GM04504 (cell line): ENCODE measurements around the gene LRRC27.

Experiments used
- DNase-seq: peaks from one replicate; pipeline ENCODE4 v3.0.0-alpha.2; 2012; ENCODE audit warnings: low read depth

Gene LRRC27

GRCh38 chr10:132402781-132403241 lies 70.8 kb downstream of the LRRC27 start:
- DNase-seq, result no peak

GRCh38 chr10:132403511-132404168 lies 71.6 kb downstream of the LRRC27 start:
- DNase-seq, result no peak

- DNase-seq, result no peak
Observed at GRCh38 chr10:132404169-132404880, 72.3 kb downstream of the LRRC27 start.

- DNase-seq, result no peak
Observed at GRCh38 chr10:132404911-132405462, 73.0 kb downstream of the LRRC27 start.

GRCh38 chr10:132405463-132405991 lies 73.5 kb downstream of the LRRC27 start:
- no peak for DNase-seq

GRCh38 chr10:132406181-132406580 lies 74.2 kb downstream of the LRRC27 start:
- no peak for DNase-seq

GRCh38 chr10:132406750-132407149 lies 74.8 kb downstream of the LRRC27 start:
- DNase-seq, result no peak

- DNase-seq, result no peak
Observed at GRCh38 chr10:132407243-132407746, 75.3 kb downstream of the LRRC27 start.

GRCh38 chr10:132407846-132408278 lies 75.9 kb downstream of the LRRC27 start:
- no peak for DNase-seq

GRCh38 chr10:132408367-132408781 lies 76.4 kb downstream of the LRRC27 start:
- no peak for DNase-seq

GRCh38 chr10:132408823-132409666 lies 77.1 kb downstream of the LRRC27 start:
- DNase-seq, result no peak

GRCh38 chr10:132409667-132410028 lies 77.7 kb downstream of the LRRC27 start:
- no peak for DNase-seq

GRCh38 chr10:132410056-132410778 lies 78.2 kb downstream of the LRRC27 start:
- no peak for DNase-seq

GRCh38 chr10:132410779-132411532 lies 79.0 kb downstream of the LRRC27 start:
- no peak for DNase-seq

GRCh38 chr10:132411561-132412253 lies 79.7 kb downstream of the LRRC27 start:
- DNase-seq, result no peak

GRCh38 chr10:132412316-132413192 lies 80.6 kb downstream of the LRRC27 start:
- no peak for DNase-seq

- no peak for DNase-seq
Observed at GRCh38 chr10:132413226-132414205, 81.5 kb downstream of the LRRC27 start.
